AG10803 (cell line): ENCODE measurements around the gene CCDC187.
A peak's percentile ranks its signal among the peaks of the same experiment; 100 is the strongest.
"Not testable (repeated sequence)": the region's sequence is repeated elsewhere in the genome, so short reads cannot be mapped to it uniquely, and the experiment has no call there.

Experiments
- DNase-seq: peaks from one replicate; pipeline ENCODE4 v3.0.0; 2010; ENCODE audit warnings: low read depth
- H3K4me3 ChIP-seq: 2 replicates; pipeline ENCODE4 v1.5.1; 2011; ENCODE audit warnings: mild to moderate bottlenecking, low read length, control low read depth
- CTCF ChIP-seq: conservative IDR thresholded peaks from 2 replicates; pipeline ENCODE4 v1.5.1; 2011; ENCODE audit warnings: mild to moderate bottlenecking, low read length, control low read depth, inconsistent platforms

CCDC187 gene

GRCh38 chr9:136267261-136268111, 36.4 kb downstream of the CCDC187 start:
- peak; percentile 80 for DNase-seq
- peak overlapping the region; percentile 65 for H3K4me3 ChIP-seq
- TF ChIP-seq CTCF = peak; percentile 38

- H3K4me3 ChIP-seq = not testable (repeated sequence)
Observed at GRCh38 chr9:136266641-136267040, 37.3 kb downstream of the CCDC187 start.

GRCh38 chr9:136265561-136266355, 38.1 kb downstream of the CCDC187 start:
- no peak for TF ChIP-seq CTCF

More at GRCh38 chr9:136266641-136267040, 37.3 kb downstream of the CCDC187 start:
- not testable (repeated sequence) for DNase-seq

GRCh38 chr9:136264441-136265405, 39.2 kb downstream of the CCDC187 start:
- TF ChIP-seq CTCF = no peak
- no peak overlapping the region for H3K4me3 ChIP-seq
- no peak for DNase-seq

More at GRCh38 chr9:136265561-136266355, 38.1 kb downstream of the CCDC187 start:
- no peak overlapping the region for H3K4me3 ChIP-seq
- DNase-seq = no peak

- no peak overlapping the region for H3K4me3 ChIP-seq
- DNase-seq = no peak
- no peak for TF ChIP-seq CTCF
Observed at GRCh38 chr9:136264031-136264430, 39.9 kb downstream of the CCDC187 start.

GRCh38 chr9:136262671-136263178, 41.2 kb downstream of the CCDC187 start:
- DNase-seq = no peak
- no peak for TF ChIP-seq CTCF
- H3K4me3 ChIP-seq = no peak overlapping the region
